K562 (cell line): ENCODE results near the gene ZNF490. TPM values are rescaled to one million over a fixed set of nuclear protein-coding genes. Genes with fewer than 3 reads are reported as not detected.

ENCODE experiments used
- ATAC-seq: fragments of 200-7000 bp; cut with Tn5 transposase; 3 replicates; pipeline ENCODE4 v1.9.1; 2020; ENCODE audit warnings: moderate library complexity
- BruUV-seq: library from RNA; stranded (reverse); fragments of 400-500 nt; replicated peaks from 2 replicates; lab custom pipeline; 2021; lab: Mats Ljungman, UMichigan
- CTCF ChIA-PET: fragments of 300-600 bp; formaldehyde crosslinking; extraction: SDS; loops from one replicate; lab custom pipeline; 2021; ENCODE audit warnings: low intra/inter-chr PET ratio; lab: Yijun Ruan, JAX
- POLR2A ChIA-PET: fragments of 300-600, 350-650 bp; sonication (Branson Sonifier 250); formaldehyde crosslinking; extraction: SDS; loops from one replicate; lab custom pipeline; 2021; ENCODE audit warnings: antibody characterized with exemption, inconsistent platforms; lab: Yijun Ruan, JAX
- DNase-seq, 4 experiments: peaks; one replicate each; pipeline versions ENCODE4 v3.0.0 to v3.0.0-alpha.2; 2011 to 2018; ENCODE audit warnings: low spot score in 3 of 4, mixed read lengths in 3 of 4; ENCODE audit errors: extremely low read depth in 1 of 4
- FAIRE-seq: peaks from 2 replicates; lab custom pipeline; 2011; peaks lifted over from hg19 to GRCh38; lab: Jason Lieb, UNC
- H2AFZ ChIP-seq: 2 replicates; pipeline ENCODE4 v1.6.0; 2011; ENCODE audit warnings: low read depth, low read length, control low read depth, inconsistent platforms
- H3K27ac ChIP-seq: fragments of 200-600 bp; 3 replicates; pipeline ENCODE4 v1.8.0; 2011; ENCODE audit warnings: low read depth, mild to moderate bottlenecking, control low read depth, inconsistent platforms, low read length, moderate library complexity, mixed read lengths; ENCODE audit errors: extremely low read depth
- H3K27me3 ChIP-seq, 2 experiments: fragments of 300-600 bp in 1 of 2; 2 replicates in 1 of 2; 3 replicates in 1 of 2; pipeline versions ENCODE4 v1.6.0 to v1.8.0; 2011; ENCODE audit warnings: inconsistent platforms in 2 of 2, low read length in 2 of 2, mild to moderate bottlenecking in 1 of 2, mixed read lengths in 1 of 2, moderate library complexity in 1 of 2; ENCODE audit not compliant: control insufficient read depth in 2 of 2, insufficient read depth in 2 of 2
- H3K36me3 ChIP-seq: fragments of 300-600 bp; 3 replicates; pipeline ENCODE4 v1.8.0; 2011; ENCODE audit warnings: mild to moderate bottlenecking, low read length, inconsistent platforms; ENCODE audit not compliant: control insufficient read depth, insufficient read depth
- H3K4me1 ChIP-seq, 2 experiments: fragments of 200-600 bp in 1 of 2; replicated peaks in 1 of 2; 2 replicates in 1 of 2; 3 replicates in 1 of 2; pipeline versions ENCODE4 v1.5.1 to v1.8.0; 2011; ENCODE audit warnings: inconsistent platforms in 2 of 2, low read length in 2 of 2, mild to moderate bottlenecking in 1 of 2, mixed read lengths in 1 of 2, moderate library complexity in 1 of 2; ENCODE audit not compliant: control insufficient read depth in 2 of 2, insufficient read depth in 2 of 2
- H3K4me2 ChIP-seq: 2 replicates; pipeline ENCODE4 v1.6.1; 2011; ENCODE audit warnings: low read length, control low read depth, inconsistent platforms, mixed read lengths; ENCODE audit not compliant: insufficient read depth
- H3K4me3 ChIP-seq: fragments of 200-600 bp; sonication (generic), shearing (Covaris generic); 2 replicates; pipeline ENCODE4 v1.5.1; 2016; ENCODE audit warnings: control low read depth, inconsistent platforms
- H3K79me2 ChIP-seq: fragments of 200-600 bp; 3 replicates; pipeline ENCODE4 v1.8.0; 2011; ENCODE audit warnings: low read length, inconsistent platforms; ENCODE audit not compliant: control insufficient read depth, insufficient read depth
- H3K9ac ChIP-seq, 2 experiments: 2 replicates each; pipeline versions ENCODE4 v1.6.0 to v1.6.1; 2011; ENCODE audit warnings: low read depth in 2 of 2, low read length in 2 of 2, control low read depth in 1 of 2, inconsistent platforms in 1 of 2, mild to moderate bottlenecking in 1 of 2, mixed read lengths in 1 of 2; ENCODE audit not compliant: insufficient read depth in 1 of 2
- H3K9me1 ChIP-seq: one replicate; pipeline ENCODE4 v1.6.0; 2011; ENCODE audit warnings: inconsistent platforms, mild to moderate bottlenecking, low read length, moderate library complexity; ENCODE audit not compliant: control insufficient read depth, insufficient read depth
- H3K9me3 ChIP-seq: replicated peaks from 2 replicates; pipeline ENCODE4 v1.5.1; 2011; ENCODE audit warnings: low read depth, low read length, inconsistent platforms; ENCODE audit not compliant: control insufficient read depth, insufficient read depth
- H4K20me1 ChIP-seq: replicated peaks from 2 replicates; pipeline ENCODE4 v1.6.1; 2011; ENCODE audit warnings: low read length, inconsistent platforms, mixed read lengths; ENCODE audit not compliant: control insufficient read depth, insufficient read depth
- CBX3 ChIP-seq, 2 experiments: IDR thresholded peaks; 1 replicate in 1 of 2; 2 replicates in 1 of 2; pipeline ENCODE4 v1.6.1; 2012; ENCODE audit warnings: inconsistent platforms in 2 of 2, low read length in 2 of 2, borderline replicate concordance in 1 of 2, control low read depth in 1 of 2
- CREB1 ChIP-seq, 2 experiments: sonication (generic) in 1 of 2; formaldehyde crosslinking in 1 of 2; IDR thresholded peaks; 2 replicates each; pipeline versions ENCODE4 v1.6.1 to v1.8.0; 2012 to 2022; ENCODE audit warnings: inconsistent platforms in 1 of 2, mild to moderate bottlenecking in 1 of 2, missing genetic modification reagents in 1 of 2, moderate library complexity in 1 of 2
- EP400 ChIP-seq: fragments of 450-650 bp; IDR thresholded peaks from 2 replicates; pipeline ENCODE4 v1.6.1; 2017; ENCODE audit warnings: antibody characterized with exemption, mild to moderate bottlenecking, moderate library complexity
- JUN ChIP-seq, 2 experiments: sonication (generic) in 1 of 2; formaldehyde crosslinking in 1 of 2; IDR thresholded peaks; 2 replicates each; pipeline versions ENCODE4 v1.6.1 to v1.8.0; 2012 to 2022; ENCODE audit warnings: borderline replicate concordance in 2 of 2, mild to moderate bottlenecking in 2 of 2, improper control_type of control experiment in 1 of 2, low read depth in 1 of 2, low read length in 1 of 2, missing genetic modification reagents in 1 of 2
- MTA3 ChIP-seq: fragments of 450-650 bp; formaldehyde crosslinking; IDR thresholded peaks from 2 replicates; pipeline ENCODE4 v1.6.1; 2017; ENCODE audit warnings: mild to moderate bottlenecking, borderline replicate concordance
- POLR2B ChIP-seq: fragments of 450-650 bp; IDR thresholded peaks from 2 replicates; pipeline ENCODE4 v1.6.1; 2018; ENCODE audit warnings: low read depth; ENCODE audit not compliant: partially characterized antibody
- POLR2G ChIP-seq: fragments of 200-400 bp; formaldehyde crosslinking; IDR thresholded peaks from 2 replicates; pipeline ENCODE4 v1.6.1; 2017; ENCODE audit warnings: low read depth, mild to moderate bottlenecking, antibody characterized with exemption, low read length, moderate library complexity
- SOX6 ChIP-seq: fragments of 450-650 bp; IDR thresholded peaks from 2 replicates; pipeline ENCODE4 v1.6.1; 2014; ENCODE audit warnings: mild to moderate bottlenecking
- TRIM28 ChIP-seq: fragments of 450-650 bp; IDR thresholded peaks from 2 replicates; pipeline ENCODE4 v1.6.1; 2017
- ZNF280A ChIP-seq: fragments of 450-650 bp; IDR thresholded peaks from 2 replicates; pipeline ENCODE4 v1.6.1; 2018; ENCODE audit warnings: mild to moderate bottlenecking, low read depth; ENCODE audit not compliant: partially characterized antibody
- ZNF766 ChIP-seq: fragments of 200-800 bp; sonication (Bioruptor generic); conservative IDR thresholded peaks from 2 replicates; pipeline ENCODE4 v1.6.1; 2016; ENCODE audit warnings: missing genetic modification characterization, missing compliant biosample characterization
- WGBS: fragments of 100-300 bp; shearing (Covaris generic); methylation state at CpG from one replicate; pipeline ENCODE4 v1.1.6; 2016; ENCODE audit warnings: low coverage, mixed read lengths; ENCODE audit not compliant: insufficient coverage; ENCODE audit errors: missing lambda C conversion rate; 5-methylcytosine and 5-hydroxymethylcytosine counted together
- in situ Hi-C: fragments of 300-500 bp; cut with MboI; formaldehyde crosslinking; loops from 4 replicates; pipeline ENCODE4 v1.15.0; 2018; ENCODE audit warnings: inconsistent platforms, mixed read lengths
- intact Hi-C: fragments of 100-400 bp; cut with micrococcal nuclease; formaldehyde crosslinking; loops from 2 replicates; pipeline ENCODE4 v1.14.2; 2022
- polyA plus RNA-seq, 8 experiments: library from polyadenylated mRNA; depleted of rRNA in 4 of 8; stranded (reverse) in 5 of 8; unstranded in 3 of 8; fragments of >200 nt; fragmentation: Nextera tagmentation in 2 of 8; fragmentation: Illumina TruSeq in 1 of 8; extraction: Ambion mirVana in 2 of 8; extraction: Trizol in 1 of 8; gene quantifications; 2 replicates each; pipeline versions ENCODE4 v1.2.1 to v1.2.3, GENCODE V29; 2011 to 2014; ENCODE audit warnings: inconsistent platforms in 1 of 8, missing spikeins in 1 of 8
- total RNA-seq, 7 experiments: library from RNA; depleted of rRNA in 6 of 7; stranded (reverse); fragments of >200 nt in 6 of 7; fragmentation: Illumina TruSeq in 2 of 7; extraction: Trizol in 2 of 7; gene quantifications; 2 replicates each; pipeline versions ENCODE4 v1.2.1 to v1.2.3, GENCODE V29; 2011 to 2021; ENCODE audit warnings: low replicate concordance in 1 of 7

The ZNF490 gene
- total and polyA plus RNA-seq, 9 of the 15 experiments (the other 6 are each of a cell fraction or from before 2014, with no cell fraction given), result 0.90 to 8.3 (median 4.4) TPM

GRCh38 chr19:12628040-12629022, 17.7 kb upstream of the ZNF490 start:
- no peak overlapping the region for H3K9ac ChIP-seq
- FAIRE-seq, result no peak
- no peak for DNase-seq
- H3K27me3 ChIP-seq, result no peaks in the 10 kb centered on the region
- 94% methylated on average over 17 of the region's 17 CpGs for WGBS
- CTCF ChIA-PET, result no interaction called here
- no TSS peak for BruUV-seq
- no peak overlapping the region for H2AFZ ChIP-seq
- intact Hi-C loops, result no loop called here
- in situ Hi-C loops, result no loop called here
- no peak overlapping the region for H3K4me2 ChIP-seq
- H4K20me1 ChIP-seq, result no peaks in the 10 kb centered on the region
- no peaks in the 10 kb centered on the region for H3K79me2 ChIP-seq
- ATAC-seq, result no peak
- H3K27ac ChIP-seq, result no peak overlapping the region
- peaks cover 59% of the 10 kb centered on the region for H3K36me3 ChIP-seq
- no peaks in the 10 kb centered on the region for H3K4me1 ChIP-seq
- POLR2A ChIA-PET, result no interaction called here
- H3K9me1 ChIP-seq, result no peaks in the 10 kb centered on the region
- peaks cover 27% of the 10 kb centered on the region for H3K9me3 ChIP-seq
- no peak overlapping the region for H3K4me3 ChIP-seq
- 0 out of 2 replicates have a peak, but pooled peaks have one; percentile 39 for TF ChIP-seq ZNF766 (CRISPR knock-in tag)
- TF ChIP-seq EP400, result 0 out of 2 replicates have a peak, but pooled peaks have one; percentile 15
- TF ChIP-seq SOX6, result peak; percentile 69
- peak; percentile 95 for TF ChIP-seq ZNF280A
- peak; percentile 34; the same call in 1 of the 2 replicates for TF ChIP-seq MTA3
- TF ChIP-seq POLR2G, result 0 out of 2 replicates have a peak, but pooled peaks have one; percentile 0
- no peak for TF ChIP-seq CREB1 (IDR thresholded peaks at IDR 0.05)
- no peak for TF ChIP-seq CREB1 (CRISPR knock-in tag; IDR thresholded peaks at IDR 0.05)
- peak; percentile 16 for TF ChIP-seq POLR2B
- peak; percentile 97 for TF ChIP-seq TRIM28
- peak in 1 of 2 experiments; percentile 94; a peak in 2 of 3 replicates for TF ChIP-seq CBX3 (IDR thresholded peaks at IDR 0.05; ENCODE audit: borderline replicate concordance in 1 of 2, low read length in 2 of 2)
- 0 out of 2 replicates have a peak, but pooled peaks have one; percentile 22 for TF ChIP-seq JUN (IDR thresholded peaks at IDR 0.05; ENCODE audit: borderline replicate concordance, low read depth, low read length)
- TF ChIP-seq JUN (CRISPR knock-in tag; IDR thresholded peaks at IDR 0.05; ENCODE audit: borderline replicate concordance), result no peak
